Mesenchymal stem cell (in vitro differentiated cells and primary cell): ENCODE results near the gene COLGALT1.
A peak's percentile ranks its signal among the peaks of the same experiment; 100 is the strongest.

ENCODE experiments used
- DNase-seq: peaks from one replicate; pipeline ENCODE4 v3.0.0-alpha.2; 2013
- H2AFZ ChIP-seq: one replicate; pipeline ENCODE4 v1.6.1; 2013; ENCODE audit warnings: low read depth, mild to moderate bottlenecking, control low read depth, inconsistent platforms, low read length, moderate library complexity
- H2AK5ac ChIP-seq: 2 replicates; pipeline ENCODE4 v1.6.1; 2013; ENCODE audit warnings: low read length, moderate library complexity, mild to moderate bottlenecking, inconsistent platforms; ENCODE audit not compliant: severe bottlenecking
- H2BK120ac ChIP-seq: one replicate; pipeline ENCODE4 v1.6.1; 2013; ENCODE audit warnings: low read depth, mild to moderate bottlenecking, inconsistent platforms, low read length, moderate library complexity
- H2BK12ac ChIP-seq, 2 experiments: one replicate each; pipeline ENCODE4 v1.6.1; 2013; ENCODE audit warnings: inconsistent platforms in 2 of 2, low read length in 2 of 2, mild to moderate bottlenecking in 2 of 2, moderate library complexity in 2 of 2, control low read depth in 1 of 2
- H2BK15ac ChIP-seq: one replicate; pipeline ENCODE4 v1.6.1; 2013; ENCODE audit warnings: mild to moderate bottlenecking, low read depth, inconsistent platforms; ENCODE audit not compliant: poor library complexity, severe bottlenecking
- H2BK5ac ChIP-seq: 2 replicates; pipeline ENCODE4 v1.6.1; 2013; ENCODE audit warnings: low read depth, mild to moderate bottlenecking, low read length, control low read depth, inconsistent platforms; ENCODE audit not compliant: poor library complexity, severe bottlenecking
- H3K14ac ChIP-seq, 2 experiments: one replicate each; pipeline ENCODE4 v1.6.1; 2013; ENCODE audit warnings: inconsistent platforms in 2 of 2, low read length in 2 of 2, control low read depth in 1 of 2, mild to moderate bottlenecking in 1 of 2, moderate library complexity in 1 of 2
- H3K18ac ChIP-seq, 2 experiments: one replicate each; pipeline ENCODE4 v1.6.1; 2013; ENCODE audit warnings: inconsistent platforms in 2 of 2, low read length in 2 of 2, control low read depth in 1 of 2, low read depth in 1 of 2, mild to moderate bottlenecking in 1 of 2
- H3K23ac ChIP-seq, 2 experiments: one replicate each; pipeline ENCODE4 v1.6.1; 2013; ENCODE audit warnings: inconsistent platforms in 2 of 2, low read length in 2 of 2, mild to moderate bottlenecking in 2 of 2, moderate library complexity in 2 of 2, control low read depth in 1 of 2
- H3K27ac ChIP-seq: 2 replicates; pipeline ENCODE4 v1.5.1; 2013; ENCODE audit warnings: mild to moderate bottlenecking, moderate library complexity, low read length, control low read depth, inconsistent platforms; ENCODE audit not compliant: poor library complexity, severe bottlenecking
- H3K27me3 ChIP-seq, 2 experiments: 2 replicates each; pipeline versions ENCODE4 v1.6.1 to v1.7.0; 2013; ENCODE audit warnings: low read length in 2 of 2, mild to moderate bottlenecking in 2 of 2, moderate library complexity in 2 of 2, control low read depth in 1 of 2, inconsistent platforms in 1 of 2; ENCODE audit not compliant: control insufficient read depth in 1 of 2, insufficient read depth in 1 of 2
- H3K36me3 ChIP-seq, 2 experiments: 2 replicates each; pipeline versions ENCODE4 v1.6.1 to v1.7.0; 2013; ENCODE audit warnings: low read length in 2 of 2, control low read depth in 1 of 2, inconsistent platforms in 1 of 2, low read depth in 1 of 2, mild to moderate bottlenecking in 1 of 2; ENCODE audit not compliant: insufficient read depth in 2 of 2, control insufficient read depth in 1 of 2
- H3K4ac ChIP-seq, 2 experiments: one replicate each; pipeline ENCODE4 v1.6.1; 2013; ENCODE audit warnings: inconsistent platforms in 2 of 2, low read length in 2 of 2, mild to moderate bottlenecking in 2 of 2, moderate library complexity in 2 of 2, control low read depth in 1 of 2, low read depth in 1 of 2
- H3K4me1 ChIP-seq: 2 replicates; pipeline ENCODE4 v1.6.1; 2013; ENCODE audit warnings: low read depth, low read length, control low read depth; ENCODE audit not compliant: control insufficient read depth, insufficient read depth
- H3K4me2 ChIP-seq: 2 replicates; pipeline ENCODE4 v1.6.1; 2013; ENCODE audit warnings: low read length, mild to moderate bottlenecking, inconsistent platforms; ENCODE audit not compliant: poor library complexity, severe bottlenecking
- H3K4me3 ChIP-seq, 2 experiments: 2 replicates each; pipeline versions ENCODE4 v1.5.1 to v1.7.0; 2013; ENCODE audit warnings: low read length in 2 of 2, mild to moderate bottlenecking in 2 of 2, control low read depth in 1 of 2, low read depth in 1 of 2; ENCODE audit not compliant: insufficient read depth in 1 of 2
- H3K79me1 ChIP-seq: replicated peaks from 2 replicates; pipeline ENCODE4 v1.6.1; 2013; ENCODE audit warnings: mild to moderate bottlenecking, control low read depth, low read length, inconsistent platforms; ENCODE audit not compliant: poor library complexity, severe bottlenecking
- H3K9ac ChIP-seq: 2 replicates; pipeline ENCODE4 v1.7.0; 2013; ENCODE audit warnings: mild to moderate bottlenecking, low read length, moderate library complexity
- H3K9me3 ChIP-seq: 2 replicates; pipeline ENCODE4 v1.7.0; 2013; ENCODE audit warnings: mild to moderate bottlenecking, low read length; ENCODE audit not compliant: control insufficient read depth
- H4K8ac ChIP-seq: one replicate; pipeline ENCODE4 v1.6.1; 2013; ENCODE audit warnings: inconsistent platforms, mild to moderate bottlenecking, low read length, moderate library complexity
- H4K91ac ChIP-seq: one replicate; pipeline ENCODE4 v1.6.1; 2013; ENCODE audit warnings: mild to moderate bottlenecking, low read length, inconsistent platforms
- WGBS: methylation state at CpG from one replicate; pipeline ENCODE4 v1.1.7; 2013; ENCODE audit warnings: mixed read lengths; 5-methylcytosine and 5-hydroxymethylcytosine counted together

Gene COLGALT1

DNA sequence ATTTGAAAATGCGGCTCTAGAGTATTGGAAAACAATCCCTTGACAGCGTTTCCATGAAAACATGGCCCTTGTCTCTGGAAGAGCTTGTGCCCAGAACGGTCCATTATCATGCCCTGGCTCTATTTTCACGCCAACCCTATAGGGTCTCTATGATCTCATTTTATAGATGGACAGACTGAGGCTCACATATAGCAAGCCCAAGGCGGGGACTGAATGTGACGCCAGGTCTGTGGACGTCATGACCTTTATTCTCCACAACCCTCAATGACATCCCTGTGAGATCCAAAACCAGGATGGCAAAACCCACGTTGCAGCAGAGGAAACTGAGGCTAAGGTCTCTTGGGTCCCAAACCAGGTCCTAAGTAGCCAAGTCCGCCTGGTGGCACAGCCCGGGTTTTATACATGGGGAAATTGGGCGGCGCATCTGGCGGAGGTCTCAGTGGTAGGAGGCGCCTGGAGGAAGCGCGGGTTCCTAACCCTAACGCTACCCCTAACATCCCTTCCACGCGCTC is 425 bp upstream of the COLGALT1 start:
- Histone ChIP-seq H3K4ac (peak overlapping the region in 1 of 2 experiments; percentile 5), H2AFZ (peak overlapping the region; percentile 66), H2BK5ac (no peak overlapping the region), H4K8ac (peak overlapping the region; percentile 52), H3K23ac (peak overlapping the region in 1 of 2 experiments; percentile 46), H3K9ac (peak overlapping the region; percentile 93), H3K36me3 (peaks cover 15 to 18% of the 10 kb centered on the region in 2 experiments), H2AK5ac (no peak overlapping the region), H4K91ac (no peak overlapping the region), H3K4me2 (peak overlapping the region; percentile 81), H3K4me3 (peak overlapping the region in 1 of 2 experiments; percentile 99), H3K27me3 (no peaks in the 10 kb centered on the region), H3K14ac (no peak overlapping the region), H3K9me3 (no peaks in the 10 kb centered on the region), H3K79me1 (peaks cover 15% of the 10 kb centered on the region), H3K4me1 (peaks cover 10% of the 10 kb centered on the region), H2BK120ac (no peak overlapping the region), H3K27ac (no peak overlapping the region), H2BK12ac (no peak overlapping the region), H2BK15ac (no peak overlapping the region), H3K18ac (peak overlapping the region in 1 of 2 experiments; percentile 63)
- 21% methylated on average over 18 of the region's 19 CpGs for WGBS
- DNase-seq, result no peak

DNA sequence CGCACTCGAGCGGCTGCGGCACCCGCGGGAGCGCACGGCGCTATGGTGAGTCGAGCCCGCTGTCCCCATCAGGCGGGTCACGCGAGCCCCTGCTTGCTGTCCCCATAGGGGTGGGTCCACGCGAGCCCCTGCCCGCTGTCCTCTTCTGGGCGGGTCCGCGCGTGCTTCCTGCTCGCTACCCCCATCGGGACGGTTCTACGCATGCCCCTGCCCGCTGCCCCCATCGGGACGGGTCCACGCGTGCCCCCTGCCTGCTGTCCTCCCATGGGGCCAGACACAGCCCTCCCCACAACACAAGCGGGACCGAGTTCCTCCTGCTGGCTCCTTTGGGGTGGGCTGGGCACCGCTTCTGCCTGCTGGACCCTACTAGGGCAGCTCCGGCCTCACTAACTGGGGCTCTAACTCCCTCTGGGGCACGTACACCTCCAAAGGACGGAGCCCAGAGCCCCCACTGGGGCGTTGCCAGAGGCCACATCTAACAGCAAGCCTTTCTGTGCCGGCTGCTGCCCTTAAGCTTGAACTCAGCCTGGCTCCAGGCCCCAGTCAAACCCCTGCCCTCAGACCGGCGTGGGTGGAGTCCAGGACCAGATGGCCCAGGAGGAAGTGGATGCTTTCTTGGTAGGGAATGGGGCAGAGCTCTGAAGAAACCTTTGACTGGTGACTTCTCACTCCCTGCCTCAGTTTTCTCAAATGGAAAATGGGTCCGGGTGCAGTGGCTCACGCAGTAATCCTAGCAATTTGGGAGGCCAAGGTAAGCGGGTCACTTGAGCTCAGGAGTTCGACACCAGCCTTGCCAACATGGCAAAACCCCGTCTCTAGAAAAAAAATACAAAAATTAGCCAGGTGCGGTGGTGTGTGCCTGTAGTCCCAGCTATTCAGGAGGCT is 722 bp downstream of the COLGALT1 start:
- Histone ChIP-seq H3K14ac (peak overlapping the region in 1 of 2 experiments; percentile 94), H3K4me1 (peaks cover 10% of the 10 kb centered on the region), H2AFZ (peak overlapping the region; percentile 59), H3K79me1 (peaks cover 21% of the 10 kb centered on the region), H3K4ac (peak overlapping the region; percentile 10 to 75), H3K23ac (peak overlapping the region; percentile 49 to 75), H3K18ac (peak overlapping the region; percentile 77 to 93), H3K4me2 (peak overlapping the region; percentile 72), H3K4me3 (peak overlapping the region; percentile 97 to 99), H4K91ac (peak overlapping the region; percentile 74), H3K36me3 (peaks cover 21 to 29% of the 10 kb centered on the region in 2 experiments), H3K27me3 (no peaks in the 10 kb centered on the region), H2BK120ac (peak overlapping the region; percentile 50), H2BK15ac (peak overlapping the region; percentile 77), H3K9ac (peak overlapping the region; percentile 93), H4K8ac (peak overlapping the region; percentile 92), H2BK12ac (peak overlapping the region; percentile 9 to 79), H2AK5ac (no peak overlapping the region), H3K9me3 (no peaks in the 10 kb centered on the region), H3K27ac (peak overlapping the region; percentile 27), H2BK5ac (peak overlapping the region; percentile 33)
- WGBS, result 13% methylated on average over 41 of the region's 46 CpGs
- DNase-seq, result peak; percentile 66

DNA sequence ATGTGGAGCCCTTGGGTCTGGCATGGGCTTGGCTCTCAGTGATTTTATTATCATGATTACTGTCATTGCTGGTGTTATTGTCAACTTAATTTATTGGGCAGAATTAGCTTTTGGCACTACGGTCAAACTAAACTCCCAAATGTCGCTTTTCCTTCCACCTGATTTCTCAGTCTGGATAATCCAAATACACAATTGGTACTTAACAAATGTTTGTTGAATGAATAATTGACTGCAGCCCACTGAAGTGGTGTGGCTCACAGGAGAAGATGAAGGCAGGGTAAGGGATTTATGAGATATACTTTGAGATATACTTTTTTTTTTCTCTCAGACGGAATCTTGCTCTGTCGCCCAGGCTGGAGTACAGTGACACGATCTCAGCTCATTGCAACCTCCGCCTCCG is 1.5 kb downstream of the COLGALT1 start:
- Histone ChIP-seq H2AK5ac (no peak overlapping the region), H4K91ac (no peak overlapping the region), H2AFZ (no peak overlapping the region), H3K4me1 (peaks cover 10% of the 10 kb centered on the region), H3K27me3 (no peaks in the 10 kb centered on the region), H4K8ac (no peak overlapping the region), H3K4ac (no peak overlapping the region), H3K4me3 (peak overlapping the region in 1 of 2 experiments; percentile 99), H2BK12ac (no peak overlapping the region), H3K79me1 (peaks cover 24% of the 10 kb centered on the region), H2BK15ac (no peak overlapping the region), H3K23ac (no peak overlapping the region), H3K9ac (peak overlapping the region; percentile 93), H3K27ac (no peak overlapping the region), H3K4me2 (no peak overlapping the region), H3K14ac (no peak overlapping the region), H3K36me3 (peaks cover 29 to 34% of the 10 kb centered on the region in 2 experiments), H2BK120ac (no peak overlapping the region), H3K9me3 (no peaks in the 10 kb centered on the region), H2BK5ac (no peak overlapping the region), H3K18ac (no peak overlapping the region)
- DNase-seq, result no peak
- WGBS, result 86% methylated on average over 5 of the region's 7 CpGs

DNA sequence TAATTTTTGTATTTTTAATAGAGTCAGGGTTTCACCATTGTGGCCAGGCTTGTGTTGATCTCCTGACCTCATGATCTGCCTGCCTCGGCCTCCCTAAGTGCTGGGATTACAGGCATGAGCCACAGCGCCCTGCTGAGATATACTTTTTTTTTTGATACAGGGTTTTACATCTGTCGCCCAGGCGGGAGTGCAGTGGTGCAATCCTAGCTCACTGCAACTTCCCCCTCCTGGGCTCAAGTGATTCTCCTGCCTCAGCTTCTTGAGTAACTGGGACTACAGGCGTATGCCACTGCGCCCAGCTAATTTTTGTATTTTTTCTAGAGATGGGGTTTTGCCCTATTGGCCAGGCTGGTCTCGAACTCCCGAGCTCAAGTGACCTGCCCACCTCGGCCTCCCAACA is 2.0 kb downstream of the COLGALT1 start:
- no peaks in the 10 kb centered on the region for H3K27me3 ChIP-seq
- peaks cover 10% of the 10 kb centered on the region for H3K4me1 ChIP-seq
- DNase-seq, result no peak
- WGBS, result 95% methylated on average over 8 of the region's 9 CpGs
- H4K91ac ChIP-seq, result no peak overlapping the region
- H3K14ac ChIP-seq, result no peak overlapping the region
- no peaks in the 10 kb centered on the region for H3K9me3 ChIP-seq
- H3K4me2 ChIP-seq, result no peak overlapping the region
- no peak overlapping the region for H2BK5ac ChIP-seq
- no peak overlapping the region for H3K4ac ChIP-seq
- H2AFZ ChIP-seq, result no peak overlapping the region
- H3K36me3 ChIP-seq, result peaks cover 32 to 39% of the 10 kb centered on the region in 2 experiments
- no peak overlapping the region for H2BK12ac ChIP-seq
- H2AK5ac ChIP-seq, result no peak overlapping the region
- no peak overlapping the region for H2BK120ac ChIP-seq
- no peak overlapping the region for H4K8ac ChIP-seq
- no peak overlapping the region for H3K23ac ChIP-seq
- no peak overlapping the region for H2BK15ac ChIP-seq
- no peak overlapping the region for H3K18ac ChIP-seq
- H3K9ac ChIP-seq, result no peak overlapping the region
- H3K4me3 ChIP-seq, result peak overlapping the region in 1 of 2 experiments; percentile 99
- no peak overlapping the region for H3K27ac ChIP-seq
- H3K79me1 ChIP-seq, result peaks cover 27% of the 10 kb centered on the region
